Urinary bladder (tissue), 4 donors: ENCODE results near the gene NRXN3. TPM values are rescaled to one million over a fixed set of nuclear protein-coding genes. Genes with fewer than 3 reads are reported as not detected.

Experiments used
- DNase-seq: peaks from one replicate; pipeline ENCODE4 v3.0.0-alpha.2; 2015; ENCODE audit errors: extremely low spot score
- H3K27ac ChIP-seq: one replicate; pipeline ENCODE4 v1.5.1; 2013; ENCODE audit warnings: low read depth, mild to moderate bottlenecking, moderate library complexity
- H3K36me3 ChIP-seq: one replicate; pipeline ENCODE4 v1.6.1; 2013; ENCODE audit warnings: mild to moderate bottlenecking, moderate library complexity; ENCODE audit not compliant: insufficient read depth
- H3K4me1 ChIP-seq: one replicate; pipeline ENCODE4 v1.6.1; 2013; ENCODE audit warnings: mild to moderate bottlenecking, moderate library complexity; ENCODE audit not compliant: insufficient read depth
- H3K4me3 ChIP-seq: one replicate; pipeline ENCODE4 v1.5.1; 2013; ENCODE audit warnings: low read depth, low read length
- WGBS: extraction: QIAGEN DNeasy Blood & Tissue Kit; methylation state at CpG from one replicate; pipeline ENCODE4 v1.1.7; 2013; 5-methylcytosine and 5-hydroxymethylcytosine counted together
- polyA plus RNA-seq: library from polyadenylated mRNA; stranded (reverse); fragments of 200-250 nt; gene quantifications from one replicate; pipeline ENCODE4 v1.2.3, GENCODE V29; 2013
- total RNA-seq: library from RNA; depleted of rRNA; stranded (reverse); fragments of >200 nt; gene quantifications from one replicate; pipeline ENCODE4 v1.2.3, GENCODE V29; 2014
- donor health status: healthy with polysubstance abuse.
- donor health status: healthy.

NRXN3 gene
- total and polyA plus RNA-seq, 2 donors: 3.9 to 6.7 TPM

GRCh38 chr14:78232231-78233000 is 62.2 kb downstream of the NRXN3 start:
- Histone ChIP-seq H3K4me3 (no peak overlapping the region), H3K36me3 (no peaks in the 10 kb centered on the region), H3K4me1 (no peaks in the 10 kb centered on the region), H3K27ac (no peak overlapping the region)
- DNase-seq: no peak
- 47% methylated on average over 5 of the region's 5 CpGs for WGBS

DNA sequence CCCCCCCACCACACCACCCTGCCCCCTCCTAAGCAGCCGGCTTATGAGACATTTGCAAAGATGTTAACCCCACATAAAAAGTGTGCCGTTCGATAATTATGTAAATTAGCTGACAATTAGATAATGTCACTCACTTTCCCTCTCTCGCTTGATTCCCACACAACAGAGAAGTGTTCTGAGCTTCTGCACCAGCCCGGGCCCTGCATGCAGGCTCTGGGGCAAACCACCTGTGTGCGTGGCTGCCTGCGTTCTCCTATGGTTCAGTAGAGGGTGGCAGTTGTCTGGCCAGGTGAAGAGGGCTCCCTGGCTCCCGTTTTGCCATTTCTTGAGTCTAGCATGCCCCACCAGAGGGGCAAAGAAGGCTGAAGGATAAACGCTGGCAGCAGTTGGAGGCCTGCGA is 68.0 kb downstream of the NRXN3 start:
- no peaks in the 10 kb centered on the region for H3K36me3 ChIP-seq
- H3K4me3 ChIP-seq: no peak overlapping the region
- 83% methylated on average over 10 of the region's 10 CpGs for WGBS
- no peak for DNase-seq
- no peak overlapping the region for H3K27ac ChIP-seq
- no peaks in the 10 kb centered on the region for H3K4me1 ChIP-seq

- Histone ChIP-seq H3K4me3 (no peak overlapping the region), H3K27ac (no peak overlapping the region), H3K4me1 (no peaks in the 10 kb centered on the region), H3K36me3 (no peaks in the 10 kb centered on the region)
- no peak for DNase-seq
- WGBS: 69% methylated on average over 3 of the region's 3 CpGs
Observed at GRCh38 chr14:78240567-78240966, 70.4 kb downstream of the NRXN3 start.

- H3K27ac ChIP-seq: no peak overlapping the region
- no peaks in the 10 kb centered on the region for H3K36me3 ChIP-seq
- DNase-seq: no peak
- 61% methylated on average over 5 of the region's 5 CpGs for WGBS
- H3K4me3 ChIP-seq: no peak overlapping the region
- no peaks in the 10 kb centered on the region for H3K4me1 ChIP-seq
Observed at GRCh38 chr14:78242086-78242485, 71.9 kb downstream of the NRXN3 start.

DNA sequence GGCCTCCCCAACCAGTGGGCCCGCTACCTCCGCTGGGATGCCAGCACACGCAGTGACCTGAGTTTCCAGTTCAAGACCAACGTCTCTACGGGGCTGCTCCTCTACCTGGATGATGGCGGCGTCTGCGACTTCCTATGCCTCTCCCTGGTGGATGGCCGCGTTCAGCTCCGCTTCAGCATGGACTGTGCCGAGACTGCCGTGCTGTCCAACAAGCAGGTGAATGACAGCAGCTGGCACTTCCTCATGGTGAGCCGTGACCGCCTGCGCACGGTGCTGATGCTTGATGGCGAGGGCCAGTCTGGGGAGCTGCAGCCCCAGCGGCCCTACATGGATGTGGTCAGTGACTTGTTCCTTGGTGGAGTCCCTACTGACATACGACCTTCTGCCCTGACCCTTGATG is 73.0 kb downstream of the NRXN3 start:
- no peaks in the 10 kb centered on the region for H3K36me3 ChIP-seq
- H3K4me3 ChIP-seq: no peak overlapping the region
- H3K27ac ChIP-seq: no peak overlapping the region
- DNase-seq: no peak
- 94% methylated on average over 20 of the region's 20 CpGs for WGBS
- H3K4me1 ChIP-seq: no peaks in the 10 kb centered on the region

- H3K27ac ChIP-seq: no peak overlapping the region
- H3K36me3 ChIP-seq: no peaks in the 10 kb centered on the region
- no peak for DNase-seq
- WGBS: 37% methylated on average over 1 of the region's 1 CpG
- no peaks in the 10 kb centered on the region for H3K4me1 ChIP-seq
- H3K4me3 ChIP-seq: no peak overlapping the region
Observed at GRCh38 chr14:78245238-78245637, 75.1 kb downstream of the NRXN3 start.

- 30% methylated on average over 3 of the region's 3 CpGs for WGBS
- Histone ChIP-seq H3K4me3 (no peak overlapping the region), H3K27ac (no peak overlapping the region), H3K36me3 (no peaks in the 10 kb centered on the region), H3K4me1 (no peaks in the 10 kb centered on the region)
- no peak for DNase-seq
Observed at GRCh38 chr14:78248501-78249090, 78.4 kb downstream of the NRXN3 start.

- no peak for DNase-seq
- Histone ChIP-seq H3K27ac (no peak overlapping the region), H3K36me3 (no peaks in the 10 kb centered on the region), H3K4me3 (no peak overlapping the region), H3K4me1 (no peaks in the 10 kb centered on the region)
- WGBS: 80% methylated on average over 5 of the region's 5 CpGs
Observed at GRCh38 chr14:78251308-78251707, 81.1 kb downstream of the NRXN3 start.

- Histone ChIP-seq H3K27ac (no peak overlapping the region), H3K4me1 (no peaks in the 10 kb centered on the region), H3K4me3 (no peak overlapping the region), H3K36me3 (no peaks in the 10 kb centered on the region)
- no peak for DNase-seq
- 94% methylated on average over 3 of the region's 3 CpGs for WGBS
Observed at GRCh38 chr14:78253986-78254385, 83.8 kb downstream of the NRXN3 start.

DNA sequence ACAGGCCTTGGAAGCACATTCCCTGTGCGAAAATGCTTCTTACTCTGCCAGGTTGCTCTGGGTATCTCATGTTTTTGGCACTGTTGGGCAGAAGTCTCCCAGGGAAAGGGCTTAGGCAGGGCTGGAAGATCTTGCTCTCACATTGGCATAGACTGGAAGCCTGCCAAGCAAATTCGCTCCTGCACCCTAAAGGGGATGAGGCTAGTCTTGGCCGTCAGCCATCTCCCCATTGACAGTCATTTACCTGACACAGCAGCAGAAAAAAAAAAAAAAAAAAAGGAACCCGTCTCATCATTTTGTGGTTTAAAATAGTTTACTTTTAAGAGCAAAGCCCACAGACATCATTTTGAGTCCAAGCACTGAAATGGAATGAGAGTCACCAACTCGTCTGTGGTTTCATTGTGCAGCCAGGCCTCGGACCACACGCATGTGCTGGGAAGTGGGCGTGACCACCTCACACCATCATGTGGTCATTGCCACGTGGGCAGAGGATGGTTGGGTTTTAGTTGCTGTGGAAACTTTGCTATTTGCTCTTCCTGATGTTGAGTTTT is 84.8 kb downstream of the NRXN3 start:
- Histone ChIP-seq H3K36me3 (no peaks in the 10 kb centered on the region), H3K4me1 (no peaks in the 10 kb centered on the region), H3K27ac (no peak overlapping the region), H3K4me3 (no peak overlapping the region)
- no peak for DNase-seq
- 63% methylated on average over 9 of the region's 9 CpGs for WGBS

- WGBS: 60% methylated on average over 6 of the region's 6 CpGs
- H3K4me1 ChIP-seq: no peaks in the 10 kb centered on the region
- DNase-seq: no peak
- H3K27ac ChIP-seq: no peak overlapping the region
- no peak overlapping the region for H3K4me3 ChIP-seq
- H3K36me3 ChIP-seq: no peaks in the 10 kb centered on the region
Observed at GRCh38 chr14:78259831-78260230, 89.7 kb downstream of the NRXN3 start.

DNA sequence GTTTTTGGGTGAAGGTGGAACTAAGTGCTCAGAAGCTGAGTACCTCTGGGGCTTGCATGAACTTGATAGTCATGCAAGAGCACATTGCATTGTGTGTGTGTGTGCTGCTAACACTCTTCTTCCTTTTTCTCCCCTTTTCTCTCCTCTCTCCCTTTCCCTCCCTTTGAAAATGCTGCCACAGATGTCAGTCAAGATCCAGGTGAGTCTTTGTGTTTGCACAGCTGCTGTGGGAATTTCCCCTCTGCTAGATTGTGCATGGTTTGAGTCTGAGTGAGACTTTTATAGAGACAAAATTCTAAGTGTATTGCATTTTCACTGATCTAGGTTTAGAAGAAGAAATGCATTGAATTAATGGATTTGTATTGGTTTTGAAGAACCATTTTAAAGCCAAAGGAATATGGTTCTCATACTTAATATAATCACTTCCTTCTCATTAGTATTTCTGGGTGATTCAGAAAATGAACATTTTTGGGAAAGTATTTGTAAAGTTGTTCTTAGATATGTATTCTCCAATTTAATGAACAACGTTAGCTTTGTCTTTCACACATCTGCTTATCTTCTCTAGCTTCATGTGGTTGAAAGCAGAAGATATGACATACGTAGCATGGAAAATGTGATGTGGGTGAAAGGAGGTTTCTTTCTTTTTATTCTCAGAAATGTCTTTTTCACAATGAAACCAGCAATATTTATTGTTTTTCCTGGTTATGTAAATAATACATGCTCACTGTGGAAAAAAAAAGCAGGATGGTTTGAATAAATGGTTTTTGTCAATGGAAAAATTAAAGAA is 108.5 kb downstream of the NRXN3 start:
- H3K4me1 ChIP-seq: no peaks in the 10 kb centered on the region
- no peaks in the 10 kb centered on the region for H3K36me3 ChIP-seq
- 54% methylated on average over 2 of the region's 2 CpGs for WGBS
- no peak for DNase-seq
- no peak overlapping the region for H3K27ac ChIP-seq
- H3K4me3 ChIP-seq: no peak overlapping the region

GRCh38 chr14:78282437-78282836 is 112.3 kb downstream of the NRXN3 start:
- H3K4me1 ChIP-seq: no peaks in the 10 kb centered on the region
- 56% methylated on average over 6 of the region's 6 CpGs for WGBS
- H3K27ac ChIP-seq: no peak overlapping the region

GRCh38 chr14:78286210-78286609 is 116.0 kb downstream of the NRXN3 start:
- Histone ChIP-seq H3K36me3 (no peaks in the 10 kb centered on the region), H3K4me1 (no peaks in the 10 kb centered on the region), H3K4me3 (no peak overlapping the region), H3K27ac (no peak overlapping the region)
- no peak for DNase-seq
- WGBS: 47% methylated on average over 3 of the region's 3 CpGs

More at GRCh38 chr14:78282437-78282836, 112.3 kb downstream of the NRXN3 start:
- Histone ChIP-seq H3K36me3 (no peaks in the 10 kb centered on the region), H3K4me3 (no peak overlapping the region)
- no peak for DNase-seq
